Stomach (tissue), 9 donors: ENCODE measurements around the gene ING1. TPM values are rescaled to one million over a fixed set of nuclear protein-coding genes. Genes with fewer than 3 reads are reported as not detected.
"Not testable (repeated sequence)": the region's sequence is repeated elsewhere in the genome, so short reads cannot be mapped to it uniquely, and the experiment has no call there.

Source experiments
- DNase-seq, 2 donors: peaks; one replicate each; pipeline versions ENCODE4 v3.0.0 to v3.0.0-alpha.2; 2013 to 2019
- H3K27ac ChIP-seq, 5 donors: fragments of 200-600 bp in 4 of 5; sonication (generic) in 4 of 5; one replicate each; pipeline ENCODE4 v1.5.1; 2013 to 2019; ENCODE audit warnings: mild to moderate bottlenecking in 1 of 5, moderate library complexity in 1 of 5
- H3K27me3 ChIP-seq, 3 donors: fragments of 200-600 bp; sonication (generic); one replicate each; pipeline ENCODE4 v1.5.1; 2017 to 2019; ENCODE audit warnings: mixed run types in 1 of 3
- H3K36me3 ChIP-seq, 4 donors: fragments of 200-600 bp; sonication (generic); 1 replicate in 3 of 4; 2 replicates in 1 of 4; pipeline ENCODE4 v1.5.1; 2016 to 2019
- H3K4me1 ChIP-seq, 4 donors: fragments of 200-600 bp; sonication (generic); one replicate each; pipeline ENCODE4 v1.5.1; 2016 to 2019
- H3K4me3 ChIP-seq, 4 donors: fragments of 200-600 bp; sonication (generic) in 3 of 4; one replicate each; pipeline ENCODE4 v1.5.1; 2016 to 2019; ENCODE audit warnings: mild to moderate bottlenecking in 1 of 4
- H3K9me3 ChIP-seq, 4 donors: fragments of 200-600 bp; sonication (generic); one replicate each; pipeline ENCODE4 v1.5.1; 2016 to 2019
- EP300 ChIP-seq: sonication (generic); formaldehyde crosslinking; IDR thresholded peaks from one replicate; pipeline ENCODE4 v1.6.1; 2017; ENCODE audit warnings: antibody characterized with exemption
- POLR2A ChIP-seq, 4 donors: fragments of 450-650 bp; IDR thresholded peaks; one replicate each; pipeline ENCODE4 v1.6.1; 2016; ENCODE audit warnings: antibody characterized with exemption in 4 of 4, control low read depth in 2 of 4, mild to moderate bottlenecking in 1 of 4, moderate library complexity in 1 of 4
- POLR2AphosphoS5 ChIP-seq, 3 donors: sonication (generic); formaldehyde crosslinking; IDR thresholded peaks; one replicate each; pipeline ENCODE4 v1.6.1; 2016; ENCODE audit warnings: antibody characterized with exemption in 3 of 3
- WGBS, 5 donors: extraction: QIAGEN DNeasy Blood & Tissue Kit in 3 of 5; methylation state at CpG; one replicate each; pipeline versions ENCODE4 v1.1.5 to v1.1.7; 2013 to 2018; 5-methylcytosine and 5-hydroxymethylcytosine counted together
- intact Hi-C: fragments of 100-400 bp; cut with DNase I; formaldehyde crosslinking; loops from one replicate; pipeline ENCODE4 v1.15.1; 2023; ENCODE audit warnings: low total_unique reads
- polyA plus RNA-seq, 3 donors: library from polyadenylated mRNA; stranded (reverse); fragments of 200-250 nt; gene quantifications; one replicate each; pipeline ENCODE4 v1.2.3, GENCODE V29; 2013
- total RNA-seq, 5 donors: library from RNA; depleted of rRNA; stranded (reverse); fragments of >200 nt; gene quantifications; one replicate each; pipeline versions ENCODE4 v1.1.0 to v1.2.3, GENCODE V29; 2014 to 2016
- TF ChIP-seq, protein P1 (sequence below), 7 experiments: fragments of 450-650 bp in 4 of 7; fragments of 200-600 bp in 3 of 7; sonication (generic) in 3 of 7; IDR thresholded peaks; one replicate each; pipeline ENCODE4 v1.5.1; 2016 to 2019; ENCODE audit warnings: antibody characterized with exemption in 7 of 7, control low read depth in 2 of 7, mild to moderate bottlenecking in 1 of 7
- donor health status: healthy with polysubstance abuse.
- donor health status: Bipolar disorder and iron deficiency.
- donor health status: healthy.

ING1 gene
- total and polyA plus RNA-seq, 8 donors: 6.4 to 88.9 (median 8.5) TPM

GRCh38 chr13:110700186-110700585 lies 13.3 kb upstream of the ING1 start:
- intact Hi-C loops: loop anchor here (10.0 kb wide), 1 partner anchor 55 kb away; no protein-coding TSS in a partner anchor
- no peak overlapping the region for H3K4me3 ChIP-seq

DNA sequence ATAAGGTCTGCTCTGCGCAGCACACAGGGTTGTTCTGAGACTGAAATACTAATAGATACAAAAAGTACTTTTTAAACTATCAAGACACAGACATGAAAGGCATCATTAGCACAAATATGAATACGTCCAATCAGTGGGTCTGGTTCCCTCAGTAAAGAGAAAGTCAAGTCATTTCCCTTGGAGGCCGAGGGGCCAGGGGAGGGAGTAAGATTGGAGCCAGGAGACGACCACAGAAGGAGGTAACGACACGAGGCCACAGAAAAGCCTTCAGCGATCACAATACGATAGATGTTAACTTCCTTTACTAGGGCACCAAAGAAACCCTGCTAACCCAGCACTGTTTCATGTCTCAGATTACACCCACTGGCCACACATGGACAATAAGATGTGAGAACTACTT lies 12.9 kb upstream of the ING1 start:
- intact Hi-C loops: loop anchor here (10.0 kb wide), 1 partner anchor 56 kb away; no protein-coding TSS in a partner anchor

More at GRCh38 chr13:110700186-110700585, 13.3 kb upstream of the ING1 start:
- H3K36me3 ChIP-seq: peaks cover 25 to 77% (median 73%) of the 10 kb centered on the region in 4 donors
- H3K4me1 ChIP-seq: peaks cover 18 to 49% (median 32%) of the 10 kb centered on the region in 4 donors
- TF ChIP-seq POLR2AphosphoS5 (IDR thresholded peaks at IDR 0.05) (no peak), EP300 (no peak), POLR2A (IDR thresholded peaks at IDR 0.05) (no peak)
- TF ChIP-seq, protein P1, sequence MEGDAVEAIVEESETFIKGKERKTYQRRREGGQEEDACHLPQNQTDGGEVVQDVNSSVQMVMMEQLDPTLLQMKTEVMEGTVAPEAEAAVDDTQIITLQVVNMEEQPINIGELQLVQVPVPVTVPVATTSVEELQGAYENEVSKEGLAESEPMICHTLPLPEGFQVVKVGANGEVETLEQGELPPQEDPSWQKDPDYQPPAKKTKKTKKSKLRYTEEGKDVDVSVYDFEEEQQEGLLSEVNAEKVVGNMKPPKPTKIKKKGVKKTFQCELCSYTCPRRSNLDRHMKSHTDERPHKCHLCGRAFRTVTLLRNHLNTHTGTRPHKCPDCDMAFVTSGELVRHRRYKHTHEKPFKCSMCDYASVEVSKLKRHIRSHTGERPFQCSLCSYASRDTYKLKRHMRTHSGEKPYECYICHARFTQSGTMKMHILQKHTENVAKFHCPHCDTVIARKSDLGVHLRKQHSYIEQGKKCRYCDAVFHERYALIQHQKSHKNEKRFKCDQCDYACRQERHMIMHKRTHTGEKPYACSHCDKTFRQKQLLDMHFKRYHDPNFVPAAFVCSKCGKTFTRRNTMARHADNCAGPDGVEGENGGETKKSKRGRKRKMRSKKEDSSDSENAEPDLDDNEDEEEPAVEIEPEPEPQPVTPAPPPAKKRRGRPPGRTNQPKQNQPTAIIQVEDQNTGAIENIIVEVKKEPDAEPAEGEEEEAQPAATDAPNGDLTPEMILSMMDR (IDR thresholded peaks at IDR 0.05): no peak
- no peak overlapping the region for H3K27ac ChIP-seq
- H3K27me3 ChIP-seq: no peaks in the 10 kb centered on the region
- no peaks in the 10 kb centered on the region for H3K9me3 ChIP-seq
- DNase-seq: no peak
- WGBS, 5 donors: 93 to 96% (median 94%) methylated on average over 14 of the region's 14 CpGs

GRCh38 chr13:110701061-110701460 lies 12.4 kb upstream of the ING1 start:
- H3K4me3 ChIP-seq, H3K27me3 ChIP-seq, H3K9me3 ChIP-seq, H3K27ac ChIP-seq, DNase-seq: not testable (repeated sequence)
- intact Hi-C loops: loop anchor here (10.0 kb wide), 1 partner anchor 56 kb away; no protein-coding TSS in a partner anchor
- Histone ChIP-seq H3K36me3 (peaks cover 25 to 69% (median 66%) of the 10 kb centered on the region in 4 donors), H3K4me1 (peaks cover 19 to 51% (median 36%) of the 10 kb centered on the region in 4 donors)
- WGBS, 5 donors: 92 to 99% (median 97%) methylated on average over 7 of the region's 7 CpGs

More for the DNA sequence above, 12.9 kb upstream of the ING1 start:
- H3K4me3 ChIP-seq: no peak overlapping the region
- no peak for DNase-seq
- peaks cover 19 to 51% (median 36%) of the 10 kb centered on the region in 4 donors for H3K4me1 ChIP-seq
- TF ChIP-seq POLR2AphosphoS5 (IDR thresholded peaks at IDR 0.05) (no peak), EP300 (no peak), POLR2A (IDR thresholded peaks at IDR 0.05) (no peak)
- TF ChIP-seq, protein P1 (IDR thresholded peaks at IDR 0.05): no peak
- WGBS, 5 donors: 74 to 89% (median 83%) methylated on average over 8 of the region's 8 CpGs
- H3K36me3 ChIP-seq: peaks cover 25 to 74% (median 70%) of the 10 kb centered on the region in 4 donors
- H3K27ac ChIP-seq: no peak overlapping the region
- no peaks in the 10 kb centered on the region for H3K9me3 ChIP-seq
- H3K27me3 ChIP-seq: no peaks in the 10 kb centered on the region

DNA sequence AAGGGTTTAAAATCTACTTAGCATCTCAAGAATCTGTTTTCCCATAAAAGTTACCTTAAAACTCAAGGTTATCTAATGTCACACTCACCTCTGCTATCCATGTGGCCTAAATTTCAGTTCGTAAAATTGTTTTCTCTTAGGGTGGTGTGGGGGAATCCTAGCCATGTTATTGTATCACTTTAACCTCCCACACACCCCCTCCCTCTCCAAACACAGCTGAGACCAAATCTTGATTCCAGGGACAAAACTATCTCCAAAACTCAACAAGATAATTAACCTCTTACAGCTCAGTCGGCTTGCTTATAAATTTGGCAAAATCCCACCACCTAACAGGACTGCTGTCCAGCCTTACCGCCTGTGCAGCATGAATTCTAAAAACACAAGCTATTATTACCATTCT lies 11.4 kb upstream of the ING1 start:
- intact Hi-C loops: loop anchor here (10.0 kb wide), 1 partner anchor 57 kb away; no protein-coding TSS in a partner anchor
- Histone ChIP-seq H3K4me1 (peaks cover 19 to 61% (median 43%) of the 10 kb centered on the region in 4 donors), H3K27ac (peak overlapping the region in 1 of 5 donors; percentile 55), H3K9me3 (no peaks in the 10 kb centered on the region), H3K36me3 (peaks cover 20 to 59% (median 57%) of the 10 kb centered on the region in 4 donors), H3K4me3 (no peak overlapping the region), H3K27me3 (no peaks in the 10 kb centered on the region)
- TF ChIP-seq POLR2A (IDR thresholded peaks at IDR 0.05): no peak
- TF ChIP-seq, protein P1 (IDR thresholded peaks at IDR 0.05): no peak
- DNase-seq: no peak
- WGBS, 5 donors: 15 to 51% (median 35%) methylated on average over 3 of the region's 3 CpGs
